HUES64 (cell line): ENCODE data around the gene CST8.
A peak's percentile ranks its signal among the peaks of the same experiment; 100 is the strongest.

Experiments
- H3K27ac ChIP-seq: 2 replicates; pipeline ENCODE4 v1.7.0; 2013; ENCODE audit warnings: low read depth, low read length, inconsistent platforms
- H3K27me3 ChIP-seq: 2 replicates; pipeline ENCODE4 v1.6.1; 2013; ENCODE audit warnings: mild to moderate bottlenecking, low read length; ENCODE audit not compliant: insufficient read depth
- H3K36me3 ChIP-seq: 2 replicates; pipeline ENCODE4 v1.6.1; 2013; ENCODE audit warnings: mild to moderate bottlenecking, low read length; ENCODE audit not compliant: insufficient read depth
- H3K4me1 ChIP-seq: 2 replicates; pipeline ENCODE4 v1.6.1; 2013; ENCODE audit warnings: mild to moderate bottlenecking, low read length, moderate library complexity; ENCODE audit not compliant: insufficient read depth
- H3K4me3 ChIP-seq: 2 replicates; pipeline ENCODE4 v1.5.1; 2013; ENCODE audit warnings: mild to moderate bottlenecking, low read length, moderate library complexity
- H3K9ac ChIP-seq: 2 replicates; pipeline ENCODE4 v1.6.1; 2013; ENCODE audit warnings: mild to moderate bottlenecking, low read depth, low read length
- H3K9me3 ChIP-seq: 2 replicates; pipeline ENCODE4 v1.6.1; 2013; ENCODE audit warnings: low read depth, low read length; ENCODE audit not compliant: insufficient read depth
- WGBS: fragments of 150-250, 120-280 bp; methylation state at CpG from one replicate; pipeline ENCODE4 v1.1.7; 2013; ENCODE audit warnings: missing lambda C conversion rate; 5-methylcytosine and 5-hydroxymethylcytosine counted together

CST8 gene

DNA sequence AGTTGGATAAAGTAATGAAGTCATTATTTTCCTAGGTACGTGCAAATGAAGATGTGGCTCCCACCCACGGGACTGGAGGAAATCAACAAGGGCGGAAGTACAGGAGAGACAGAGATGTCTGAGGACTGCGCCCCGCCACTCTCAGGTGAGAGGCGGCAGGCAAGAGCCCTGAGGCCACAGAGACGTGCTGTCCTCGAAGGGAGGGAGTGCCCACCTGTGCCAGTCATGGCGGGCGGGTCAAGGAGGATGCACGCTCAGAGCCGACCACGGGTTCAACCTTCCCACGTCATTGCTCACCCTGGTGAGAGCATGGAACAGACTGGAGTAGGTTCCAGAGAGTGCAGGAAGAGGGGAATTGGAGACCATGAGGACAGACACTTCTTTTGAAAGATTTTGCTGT, 12.7 kb downstream of the CST8 start:
- H3K9ac ChIP-seq = no peak overlapping the region
- H3K27me3 ChIP-seq = no peaks in the 10 kb centered on the region
- H3K27ac ChIP-seq = no peak overlapping the region
- WGBS = 84% methylated on average over 14 of the region's 14 CpGs
- no peaks in the 10 kb centered on the region for H3K9me3 ChIP-seq
- H3K36me3 ChIP-seq = no peaks in the 10 kb centered on the region
- H3K4me3 ChIP-seq = no peak overlapping the region
- H3K4me1 ChIP-seq = peaks cover 10% of the 10 kb centered on the region

DNA sequence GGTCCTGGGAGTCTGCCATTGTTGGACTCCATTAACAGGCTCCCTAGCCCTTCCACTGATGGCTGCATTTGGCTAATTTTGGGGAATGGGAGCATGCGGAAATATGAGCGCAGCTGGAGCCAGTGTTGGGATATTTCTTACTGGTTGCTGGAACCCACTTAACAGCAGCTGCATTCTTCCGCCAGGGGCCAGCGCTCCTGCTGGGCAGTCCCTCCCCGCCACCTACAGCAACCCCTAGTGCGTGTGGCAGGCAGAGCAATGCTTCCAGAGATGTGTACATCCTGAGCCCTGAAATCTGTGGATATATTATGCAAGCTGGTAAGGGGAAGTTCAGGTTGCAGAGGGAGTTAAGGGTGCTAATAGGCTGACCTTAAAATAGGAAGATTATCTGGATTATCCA, 16.4 kb downstream of the CST8 start:
- no peaks in the 10 kb centered on the region for H3K9me3 ChIP-seq
- no peak overlapping the region for H3K4me3 ChIP-seq
- H3K36me3 ChIP-seq = no peaks in the 10 kb centered on the region
- no peak overlapping the region for H3K27ac ChIP-seq
- H3K27me3 ChIP-seq = no peaks in the 10 kb centered on the region
- 82% methylated on average over 6 of the region's 6 CpGs for WGBS
- H3K4me1 ChIP-seq = peaks cover 10% of the 10 kb centered on the region
- no peak overlapping the region for H3K9ac ChIP-seq

DNA sequence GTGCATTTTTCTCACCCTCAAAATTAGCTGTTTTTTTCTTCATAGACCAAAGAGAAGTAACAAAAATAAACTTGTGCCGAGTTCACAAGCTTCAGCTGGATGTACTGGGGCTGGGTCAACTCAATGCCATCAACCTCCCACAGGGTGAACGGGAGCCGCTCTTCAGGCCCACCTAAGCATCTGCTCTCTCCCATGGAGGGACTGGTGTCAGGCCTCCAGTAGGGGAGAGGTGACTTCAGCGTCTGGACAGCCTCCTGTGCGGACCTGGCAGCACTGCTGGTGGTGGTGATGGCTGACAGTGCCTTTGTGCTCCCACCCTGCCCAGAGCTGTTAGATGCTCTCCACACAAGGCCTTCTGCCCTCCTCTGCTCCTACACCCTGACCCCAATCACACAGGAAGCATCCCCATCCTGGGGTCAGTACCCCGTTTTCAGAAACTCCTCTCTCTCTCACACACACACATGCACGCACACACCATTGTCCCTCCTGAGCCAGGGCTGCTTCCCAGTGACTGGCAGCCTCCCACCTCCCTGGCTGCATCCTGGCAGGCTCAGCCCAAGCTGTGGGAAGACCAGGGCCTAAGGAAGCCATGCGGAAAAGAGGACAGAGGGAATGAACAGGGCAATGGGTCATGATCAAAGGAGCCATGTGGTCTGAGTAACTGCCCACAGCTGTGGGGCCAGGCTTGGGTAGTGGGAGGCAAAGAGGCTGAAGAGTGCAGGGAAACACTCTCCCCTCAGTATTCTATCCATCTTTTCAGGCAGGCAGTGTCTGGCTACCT, 17.7 kb downstream of the CST8 start:
- WGBS = 73% methylated on average over 8 of the region's 8 CpGs
- Histone ChIP-seq H3K4me1 (peaks cover 10% of the 10 kb centered on the region), H3K27me3 (no peaks in the 10 kb centered on the region), H3K36me3 (no peaks in the 10 kb centered on the region), H3K9ac (no peak overlapping the region), H3K27ac (no peak overlapping the region), H3K4me3 (no peak overlapping the region), H3K9me3 (no peaks in the 10 kb centered on the region)

DNA sequence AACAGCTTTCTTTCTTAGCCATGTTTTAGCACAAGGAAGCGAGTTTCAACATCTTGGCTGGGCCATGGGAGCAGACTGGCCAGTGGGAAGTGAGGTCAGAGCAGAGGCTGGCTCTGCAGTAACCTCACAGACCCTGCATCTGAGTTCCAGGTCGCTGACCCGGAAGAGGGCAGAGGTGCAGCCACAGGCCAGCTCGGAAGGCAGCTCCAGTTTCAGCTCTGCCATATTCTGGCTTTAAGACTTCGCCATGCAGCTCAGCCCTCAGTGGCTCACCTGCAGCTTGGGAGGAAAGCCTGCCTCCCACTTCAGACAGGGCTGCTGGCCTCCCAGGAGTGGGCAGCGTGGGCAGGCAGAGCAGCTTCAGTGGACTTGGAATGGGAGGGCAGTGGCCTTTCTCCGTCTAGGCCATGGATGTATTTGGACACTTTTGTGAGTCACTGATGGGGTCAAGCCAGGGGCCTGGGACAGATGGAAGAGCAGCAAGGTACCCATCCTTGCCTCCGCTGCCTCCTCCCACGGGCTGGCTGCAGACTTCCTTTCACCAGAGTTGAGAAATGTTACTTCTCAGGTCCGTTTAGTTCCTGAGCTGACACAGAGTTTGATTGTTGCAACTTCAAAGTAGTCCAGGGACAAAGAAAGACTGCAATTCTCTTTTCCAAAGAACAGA, 18.5 kb downstream of the CST8 start:
- Histone ChIP-seq H3K4me1 (peaks cover 10% of the 10 kb centered on the region), H3K4me3 (no peak overlapping the region), H3K27ac (no peak overlapping the region), H3K9ac (no peak overlapping the region), H3K36me3 (no peaks in the 10 kb centered on the region), H3K9me3 (no peaks in the 10 kb centered on the region), H3K27me3 (no peaks in the 10 kb centered on the region)
- WGBS = 93% methylated on average over 10 of the region's 10 CpGs

DNA sequence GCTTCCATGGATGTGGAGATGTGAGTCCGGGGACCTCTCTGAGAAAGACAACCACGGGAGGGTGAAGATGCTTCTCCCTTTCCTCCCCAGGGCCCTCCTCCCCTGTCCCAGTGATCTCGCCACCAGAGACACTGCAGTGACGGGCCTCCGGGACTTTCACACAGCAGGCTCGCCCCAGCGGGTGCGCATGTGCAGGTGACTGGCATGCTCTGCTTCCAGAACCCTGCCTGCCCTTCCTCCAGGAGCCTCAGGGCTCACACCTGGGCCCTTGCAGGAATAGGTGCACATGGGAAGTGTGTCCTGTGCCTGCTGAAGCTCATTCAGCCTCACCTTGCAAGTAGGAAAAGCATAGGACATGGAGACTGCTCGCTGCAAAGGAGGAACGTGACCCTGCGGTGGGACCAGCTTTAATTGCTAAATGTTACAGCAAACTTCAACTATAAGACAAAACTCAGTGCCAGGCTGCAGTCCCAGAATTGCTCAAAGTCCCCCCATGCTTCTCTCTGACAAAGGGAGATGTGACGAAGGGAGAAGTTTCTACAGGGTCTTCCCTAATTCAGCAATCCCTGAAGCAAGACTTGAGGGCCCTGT, 19.2 kb downstream of the CST8 start:
- Histone ChIP-seq H3K27me3 (no peaks in the 10 kb centered on the region), H3K4me1 (peaks cover 15% of the 10 kb centered on the region), H3K9ac (no peak overlapping the region), H3K9me3 (no peaks in the 10 kb centered on the region), H3K27ac (no peak overlapping the region), H3K36me3 (no peaks in the 10 kb centered on the region), H3K4me3 (no peak overlapping the region)
- 96% methylated on average over 12 of the region's 12 CpGs for WGBS

DNA sequence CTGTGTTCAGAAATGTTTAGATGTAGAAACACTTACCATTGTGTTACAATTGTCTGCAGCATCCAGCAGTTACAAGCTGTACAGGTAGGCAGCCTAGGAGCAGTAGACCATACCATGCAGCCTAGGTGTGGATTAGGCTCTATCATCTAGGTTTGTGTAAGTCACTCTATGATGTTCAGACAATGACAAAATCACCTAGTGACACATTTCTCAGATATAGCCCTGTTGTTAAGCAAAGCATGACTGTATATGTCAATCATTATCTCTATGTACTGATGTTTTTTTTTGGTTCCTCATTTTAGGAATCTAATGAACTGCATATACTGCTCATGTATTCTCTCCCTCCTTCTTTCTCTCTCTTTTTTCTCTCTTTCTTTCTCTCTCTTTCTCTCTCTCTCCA, 22.2 kb downstream of the CST8 start:
- H3K36me3 ChIP-seq = no peaks in the 10 kb centered on the region
- H3K4me3 ChIP-seq = no peak overlapping the region
- H3K9ac ChIP-seq = no peak overlapping the region
- H3K27me3 ChIP-seq = no peaks in the 10 kb centered on the region
- H3K4me1 ChIP-seq = peaks cover 10% of the 10 kb centered on the region
- H3K27ac ChIP-seq = no peak overlapping the region
- no peaks in the 10 kb centered on the region for H3K9me3 ChIP-seq

DNA sequence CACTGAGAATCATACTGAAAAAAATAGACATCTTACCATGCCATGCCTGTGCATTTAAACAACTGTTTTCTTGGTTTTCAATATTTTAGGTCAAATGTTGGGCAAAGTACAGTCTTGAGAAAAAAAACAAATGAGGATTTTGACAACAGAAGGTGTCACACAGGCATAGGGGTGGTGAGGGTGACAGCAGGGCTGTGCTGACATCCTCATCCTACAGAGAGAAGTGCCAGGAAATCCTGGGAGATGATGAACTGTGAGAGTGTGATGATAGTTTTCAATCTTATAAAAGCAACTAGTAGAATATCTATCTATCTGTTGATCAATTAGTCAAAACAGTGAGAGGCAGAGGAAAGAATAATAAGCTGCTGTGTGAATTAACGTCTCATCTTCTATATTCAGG, 23.9 kb downstream of the CST8 start:
- no peak overlapping the region for H3K4me3 ChIP-seq
- H3K4me1 ChIP-seq = peaks cover 10% of the 10 kb centered on the region
- no peaks in the 10 kb centered on the region for H3K9me3 ChIP-seq
- no peak overlapping the region for H3K9ac ChIP-seq
- no peaks in the 10 kb centered on the region for H3K36me3 ChIP-seq
- no peaks in the 10 kb centered on the region for H3K27me3 ChIP-seq
- WGBS = no CpG with 5 or more reads among the region's 1 CpG
- H3K27ac ChIP-seq = peak overlapping the region; percentile 63; the same call in 1 of the 2 replicates

DNA sequence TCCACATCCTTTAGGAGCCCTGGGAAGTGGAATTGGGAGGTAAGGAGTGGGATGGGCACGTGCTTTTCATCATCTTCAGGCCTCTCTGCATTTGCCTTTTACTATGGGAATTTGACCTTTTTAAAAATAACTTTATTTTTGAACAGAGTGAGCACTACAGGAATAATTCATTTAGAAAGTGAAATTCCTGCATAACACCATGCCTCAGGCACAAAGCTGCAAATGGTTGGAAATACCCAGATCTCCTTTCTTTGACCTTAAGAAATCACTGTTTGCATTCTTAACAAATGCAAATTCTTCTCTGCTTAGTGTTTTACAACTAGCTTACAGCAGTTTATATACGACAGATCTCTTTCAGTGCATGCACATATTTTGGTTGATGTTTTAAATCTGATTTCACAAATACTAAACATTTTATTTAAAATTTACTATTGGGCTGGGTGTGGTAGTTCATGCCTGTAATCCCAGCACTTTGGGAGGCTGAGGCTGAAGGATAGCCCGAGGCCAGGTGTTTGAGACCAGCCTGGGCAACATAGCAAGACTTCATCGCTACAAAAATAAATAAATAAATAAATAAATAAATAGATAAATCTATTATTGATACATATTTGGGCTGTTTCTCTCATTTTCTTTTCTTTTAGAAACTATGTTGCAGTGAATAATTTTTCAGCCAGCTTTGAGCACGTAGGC, 24.5 kb downstream of the CST8 start:
- no peaks in the 10 kb centered on the region for H3K27me3 ChIP-seq
- H3K9ac ChIP-seq = no peak overlapping the region
- WGBS = 65% methylated on average over 3 of the region's 5 CpGs
- no peaks in the 10 kb centered on the region for H3K36me3 ChIP-seq
- peak overlapping the region; percentile 63; the same call in 1 of the 2 replicates for H3K27ac ChIP-seq
- no peak overlapping the region for H3K4me3 ChIP-seq
- no peaks in the 10 kb centered on the region for H3K9me3 ChIP-seq
- peaks cover 10% of the 10 kb centered on the region for H3K4me1 ChIP-seq

DNA sequence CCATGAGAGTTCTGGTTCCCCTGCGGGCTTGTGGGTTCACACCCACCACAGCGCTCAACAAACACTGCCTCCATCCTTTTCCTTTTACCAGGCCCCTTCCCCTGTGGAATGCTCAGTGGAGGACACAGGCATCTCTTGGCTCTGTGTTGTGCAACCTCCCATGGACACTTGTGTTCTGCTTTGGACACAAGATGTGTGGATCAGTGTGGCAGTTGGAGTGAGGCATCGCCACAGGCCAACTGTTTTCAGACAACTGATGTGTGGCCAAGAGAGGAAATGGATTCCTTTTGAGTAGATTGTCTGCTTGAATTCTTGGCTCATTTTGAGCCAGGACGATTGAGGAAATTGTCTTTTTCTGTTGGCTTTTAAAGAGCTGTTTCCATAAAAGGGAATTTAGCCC, 26.8 kb downstream of the CST8 start:
- no peak overlapping the region for H3K27ac ChIP-seq
- peaks cover 7% of the 10 kb centered on the region; the same call in 1 of the 2 replicates for H3K9me3 ChIP-seq
- H3K4me1 ChIP-seq = peaks cover 10% of the 10 kb centered on the region
- H3K4me3 ChIP-seq = no peak overlapping the region
- no peaks in the 10 kb centered on the region for H3K27me3 ChIP-seq
- WGBS = 93% methylated on average over 4 of the region's 4 CpGs
- H3K36me3 ChIP-seq = no peaks in the 10 kb centered on the region
- no peak overlapping the region for H3K9ac ChIP-seq

DNA sequence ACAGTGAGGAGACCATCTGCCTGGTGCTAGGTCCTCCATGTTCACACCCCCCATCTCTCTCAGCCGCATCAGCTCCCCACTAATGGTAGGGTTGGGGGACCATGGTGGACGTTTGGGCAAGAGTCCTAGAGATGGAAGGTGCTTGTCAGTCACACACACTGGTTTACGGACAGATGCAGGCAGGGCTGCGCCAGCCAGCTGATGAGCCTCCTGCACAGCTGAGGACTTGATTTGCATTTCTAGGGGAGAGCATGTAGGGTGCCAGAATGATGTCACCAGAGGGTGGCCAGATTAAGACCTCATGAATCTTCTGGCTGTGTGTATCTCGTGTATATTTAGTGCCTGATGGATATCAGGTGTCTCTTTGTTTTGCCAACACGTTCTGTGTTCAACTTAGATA, 28.6 kb downstream of the CST8 start:
- Histone ChIP-seq H3K36me3 (no peaks in the 10 kb centered on the region), H3K27me3 (no peaks in the 10 kb centered on the region), H3K27ac (no peak overlapping the region), H3K9me3 (peaks cover 7% of the 10 kb centered on the region; the same call in 1 of the 2 replicates), H3K9ac (no peak overlapping the region), H3K4me3 (no peak overlapping the region), H3K4me1 (peaks cover 10% of the 10 kb centered on the region)
- 91% methylated on average over 6 of the region's 6 CpGs for WGBS

DNA sequence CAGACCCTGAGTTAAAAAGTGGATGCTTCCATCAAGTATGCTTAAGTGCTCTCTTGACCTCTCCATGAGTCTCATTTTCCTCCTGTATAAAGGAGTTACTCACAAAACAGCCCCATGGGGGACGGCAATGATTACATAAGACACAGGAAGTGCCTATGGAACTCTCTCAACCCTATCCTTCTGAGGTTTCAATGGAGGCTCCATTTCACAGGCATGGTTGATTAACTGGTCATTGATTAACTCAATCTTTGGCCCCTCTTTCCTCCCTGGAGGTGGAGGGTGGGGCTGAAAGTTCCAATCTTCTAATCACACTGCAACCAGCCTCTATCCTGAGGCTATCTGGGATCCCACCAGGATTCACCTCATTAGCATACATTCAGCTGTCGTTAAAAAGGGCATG, 29.3 kb downstream of the CST8 start:
- Histone ChIP-seq H3K4me3 (no peak overlapping the region), H3K27ac (no peak overlapping the region), H3K36me3 (no peaks in the 10 kb centered on the region), H3K27me3 (no peaks in the 10 kb centered on the region), H3K4me1 (peaks cover 3% of the 10 kb centered on the region), H3K9me3 (peaks cover 7% of the 10 kb centered on the region; the same call in 1 of the 2 replicates), H3K9ac (no peak overlapping the region)
- WGBS = 70% methylated on average over 2 of the region's 2 CpGs
